Hepatic stellate cell (primary cell): Measurements from ENCODE around the gene MAL.

Experiments used
- DNase-seq: peaks from one replicate; pipeline ENCODE4 v3.0.0; 2011; ENCODE audit warnings: low spot score

MAL gene

DNA sequence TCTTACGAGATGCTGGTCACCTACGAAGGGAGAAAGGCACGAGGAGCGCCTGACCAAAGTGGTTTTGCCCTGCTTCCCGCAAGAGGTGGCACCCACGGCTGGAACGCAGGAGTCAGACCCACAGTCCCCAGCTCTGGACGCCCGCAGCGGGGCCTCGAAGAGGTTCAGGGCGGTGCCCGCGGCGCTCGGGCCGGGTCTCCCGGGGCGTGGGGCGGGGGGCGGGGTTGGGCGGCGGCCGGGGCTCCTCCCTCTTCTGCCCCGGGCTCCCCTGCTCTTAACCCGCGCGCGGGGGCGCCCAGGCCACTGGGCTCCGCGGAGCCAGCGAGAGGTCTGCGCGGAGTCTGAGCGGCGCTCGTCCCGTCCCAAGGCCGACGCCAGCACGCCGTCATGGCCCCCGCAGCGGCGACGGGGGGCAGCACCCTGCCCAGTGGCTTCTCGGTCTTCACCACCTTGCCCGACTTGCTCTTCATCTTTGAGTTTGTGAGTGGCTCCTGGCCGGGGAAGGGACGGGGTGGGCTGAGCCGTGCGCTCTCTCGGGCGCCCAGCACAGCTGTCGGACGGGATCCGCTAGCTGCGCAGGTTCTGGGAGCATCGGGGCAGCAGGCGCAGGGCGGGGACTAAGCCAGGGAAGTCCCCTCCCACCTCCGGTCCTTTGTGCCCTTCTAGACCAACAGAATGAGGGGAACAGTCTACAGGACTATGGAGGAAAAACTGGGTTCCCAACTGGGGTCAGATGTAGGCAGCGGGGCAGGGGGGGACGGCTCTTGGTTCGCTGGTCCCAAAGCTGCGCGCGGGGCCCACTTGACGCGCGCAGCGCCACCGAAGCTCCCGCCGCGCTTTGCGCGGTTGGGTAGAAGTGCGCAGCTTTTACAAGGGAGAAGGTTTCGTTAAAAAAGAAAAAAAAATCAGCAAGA lies at the start of gene MAL:
Gene MAL (plus strand): TSS at position 303 of the 914 bp plus-strand sequence. CDS start 85 bp downstream, at position 388.
- DNase-seq: no peak

DNA sequence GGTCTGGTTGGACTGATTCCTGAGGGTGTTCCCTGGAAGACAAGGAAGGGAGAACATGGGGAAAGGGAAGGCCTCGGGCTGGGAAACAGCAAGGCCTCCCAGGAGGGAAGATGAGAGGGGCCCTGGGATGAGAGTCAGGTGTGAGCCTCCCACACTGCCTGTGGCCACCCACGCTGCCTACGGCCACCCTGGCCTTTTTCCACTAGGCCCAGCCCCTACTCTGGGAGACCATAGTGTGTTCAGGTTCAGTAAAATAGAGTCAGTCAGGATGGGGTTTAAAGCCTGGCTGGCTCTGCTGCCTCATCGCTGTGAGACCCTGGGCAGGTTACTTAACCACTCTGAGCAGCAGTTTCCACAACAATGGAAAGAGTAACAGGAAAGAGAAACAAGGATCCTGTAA lies 47.7 kb upstream of the MAL start:
- DNase-seq: no peak

DNA sequence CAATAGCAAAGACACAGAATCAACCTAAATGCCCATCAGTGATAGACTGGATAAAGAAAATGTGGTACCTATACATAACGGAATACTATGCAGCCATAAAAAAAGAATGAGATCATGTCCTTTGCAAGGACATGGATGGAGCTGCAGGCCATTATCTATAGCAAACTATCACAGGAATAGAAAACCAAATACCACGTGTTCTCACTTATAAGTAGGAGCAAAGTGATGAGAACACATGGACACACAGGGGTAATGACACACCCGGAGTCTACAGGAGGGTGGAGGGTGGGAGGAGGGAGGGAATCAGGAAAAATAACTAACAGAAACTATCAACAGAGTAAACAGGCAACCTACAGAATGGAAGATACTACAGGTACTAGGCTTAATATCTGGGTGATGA lies 46.6 kb upstream of the MAL start:
- no peak for DNase-seq

DNA sequence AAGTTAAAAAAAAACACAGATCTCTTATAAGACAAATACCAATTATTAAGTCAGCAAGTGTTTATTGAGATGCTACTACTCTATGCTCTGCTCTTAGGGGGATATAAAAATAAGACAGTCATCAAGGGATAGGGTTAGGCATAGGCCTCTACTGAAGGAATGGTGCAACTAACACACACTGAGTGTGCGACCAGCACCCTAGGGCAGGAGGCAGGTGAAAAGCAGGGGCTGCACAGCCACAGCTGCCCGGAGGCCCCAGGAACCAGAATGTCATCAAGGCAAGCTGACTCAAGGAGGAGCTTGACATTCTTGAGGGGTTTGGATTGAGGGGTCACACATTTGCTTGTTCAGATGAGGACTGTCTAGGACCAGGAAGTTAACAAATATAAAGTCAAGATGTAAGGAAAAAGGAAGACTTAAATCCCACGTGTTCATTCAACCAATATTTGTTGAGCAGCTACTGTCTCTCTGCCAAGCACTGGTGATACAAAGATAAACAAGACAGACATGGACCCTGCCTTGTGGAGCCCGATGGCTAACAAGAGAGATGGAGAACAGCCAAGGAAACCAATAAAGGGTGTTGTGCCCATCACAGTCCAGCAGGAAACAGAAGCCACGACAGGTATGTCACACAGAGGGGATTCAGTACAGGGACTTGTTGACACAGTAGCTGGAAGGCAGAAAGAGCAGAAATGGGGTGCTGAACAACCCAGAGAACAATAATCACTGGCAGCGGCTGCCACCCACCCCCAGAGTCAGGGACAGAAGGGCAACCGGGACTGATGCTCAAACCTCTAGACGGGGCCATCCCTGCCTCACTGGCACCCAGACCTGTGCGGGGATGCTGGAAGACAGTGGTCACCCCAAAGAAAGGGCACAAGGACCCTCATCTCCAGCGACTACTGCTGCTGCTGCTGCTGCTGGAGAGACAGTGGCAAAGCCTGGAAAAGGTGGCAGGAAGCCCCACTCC lies 45.8 kb upstream of the MAL start:
- DNase-seq: no peak

DNA sequence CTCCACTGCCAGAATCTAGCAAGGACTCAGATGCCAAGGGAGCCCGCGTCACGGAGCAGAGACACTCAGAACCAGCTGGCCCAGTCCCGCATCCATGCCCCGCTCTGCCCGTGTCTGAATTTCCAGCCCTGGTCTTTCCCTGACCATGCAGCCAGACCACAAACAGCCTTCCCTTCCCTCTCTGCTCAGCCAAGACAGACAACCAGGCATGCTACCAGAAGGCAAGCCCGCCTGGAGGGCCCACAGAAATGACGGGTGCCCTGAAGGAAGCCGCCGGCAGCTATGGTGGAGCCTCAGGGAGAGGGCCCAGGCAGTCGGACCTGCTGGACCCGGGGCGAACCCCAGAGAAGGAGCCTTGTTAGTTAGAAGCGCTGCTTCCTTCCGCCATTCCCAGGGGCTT lies 45.1 kb upstream of the MAL start:
- DNase-seq: no peak

DNA sequence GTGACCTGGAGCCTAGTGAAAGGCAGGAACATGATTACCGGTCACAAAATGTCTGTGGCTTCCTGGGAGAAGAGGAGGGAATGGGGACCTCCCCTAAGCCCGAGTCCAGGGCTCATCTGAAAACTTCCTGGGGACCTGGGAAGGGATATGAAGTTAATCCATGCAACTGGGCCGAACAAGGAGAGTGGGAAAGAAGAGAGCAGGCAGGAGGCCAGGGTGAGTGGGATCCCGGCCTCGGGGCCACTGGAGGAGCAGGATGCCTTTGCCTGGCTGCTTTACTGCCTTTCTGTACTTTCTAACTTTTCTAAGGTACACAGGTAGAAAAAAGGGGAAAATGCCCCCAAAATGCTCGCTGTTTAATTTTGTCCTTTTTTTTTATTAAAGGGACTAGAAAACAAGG lies 43.4 kb upstream of the MAL start:
- no peak for DNase-seq

DNA sequence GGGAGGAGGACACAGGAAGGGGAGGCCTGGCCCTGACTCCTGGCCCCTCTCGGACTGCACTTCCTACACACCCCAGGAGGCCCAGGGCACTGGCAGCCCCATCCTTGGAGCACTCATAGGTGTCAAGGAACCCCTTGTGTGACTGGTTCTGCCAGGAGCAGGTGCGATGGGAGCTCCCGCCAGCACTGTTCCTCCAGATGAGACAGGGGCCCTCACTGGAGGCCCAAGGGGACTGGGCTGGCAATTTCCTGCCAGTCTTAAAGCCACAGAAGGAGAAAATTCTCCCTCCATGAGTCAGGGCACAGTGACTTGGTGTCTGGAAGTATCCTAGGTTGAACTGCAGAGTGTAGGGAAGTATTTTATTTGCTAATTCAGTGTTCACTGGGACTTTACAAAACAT lies 42.8 kb upstream of the MAL start:
- no peak for DNase-seq

DNA sequence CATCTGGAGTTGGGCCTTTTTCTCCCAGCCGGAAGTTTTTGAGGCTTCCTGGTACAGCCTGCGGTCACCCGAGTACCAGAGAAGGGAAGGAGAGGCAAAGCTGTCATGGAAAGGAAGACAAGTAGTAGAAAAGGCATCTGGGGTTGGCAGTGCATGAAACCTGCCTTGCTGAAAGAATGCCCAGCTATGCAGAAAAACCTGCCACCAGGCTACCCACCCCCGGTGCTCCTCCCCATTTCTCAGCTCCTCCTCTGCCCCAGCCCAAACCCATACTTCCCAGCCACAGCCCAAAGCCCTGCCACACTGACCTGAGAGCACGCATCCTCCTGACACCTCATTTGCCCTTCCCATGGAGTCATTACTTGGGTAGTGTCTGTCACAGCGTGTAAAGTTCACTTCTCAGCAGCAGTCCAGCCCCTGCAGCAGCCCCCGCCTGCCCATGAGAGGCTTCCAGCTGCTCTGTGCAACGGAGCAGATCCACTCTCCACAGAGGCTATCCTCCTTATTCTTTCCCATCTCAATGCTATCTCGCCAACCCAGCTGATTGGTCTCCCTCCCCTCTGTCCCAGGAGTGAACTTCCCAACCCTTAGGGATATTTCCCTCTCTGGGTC lies 40.4 kb upstream of the MAL start:
- DNase-seq: no peak

DNA sequence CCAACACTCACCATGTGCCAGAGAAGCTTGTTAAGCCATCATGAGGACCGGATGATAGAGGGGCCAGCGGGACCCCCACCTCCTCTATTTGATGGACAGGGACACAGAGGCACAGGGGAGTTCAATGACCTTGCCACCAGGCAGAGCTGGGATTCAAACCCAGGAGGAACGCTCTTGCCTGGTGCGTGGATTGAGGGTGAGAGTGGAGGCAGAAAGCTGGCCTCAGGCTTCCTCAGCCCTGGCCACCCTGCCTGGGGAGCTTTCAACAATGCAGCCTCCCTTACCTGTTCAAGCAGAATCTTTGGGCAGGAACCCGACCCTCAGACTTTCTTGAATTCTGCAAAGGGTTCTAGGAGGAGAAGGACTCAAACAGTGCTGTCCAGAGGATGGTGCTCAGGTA lies 39.9 kb upstream of the MAL start:
- DNase-seq: no peak

DNA sequence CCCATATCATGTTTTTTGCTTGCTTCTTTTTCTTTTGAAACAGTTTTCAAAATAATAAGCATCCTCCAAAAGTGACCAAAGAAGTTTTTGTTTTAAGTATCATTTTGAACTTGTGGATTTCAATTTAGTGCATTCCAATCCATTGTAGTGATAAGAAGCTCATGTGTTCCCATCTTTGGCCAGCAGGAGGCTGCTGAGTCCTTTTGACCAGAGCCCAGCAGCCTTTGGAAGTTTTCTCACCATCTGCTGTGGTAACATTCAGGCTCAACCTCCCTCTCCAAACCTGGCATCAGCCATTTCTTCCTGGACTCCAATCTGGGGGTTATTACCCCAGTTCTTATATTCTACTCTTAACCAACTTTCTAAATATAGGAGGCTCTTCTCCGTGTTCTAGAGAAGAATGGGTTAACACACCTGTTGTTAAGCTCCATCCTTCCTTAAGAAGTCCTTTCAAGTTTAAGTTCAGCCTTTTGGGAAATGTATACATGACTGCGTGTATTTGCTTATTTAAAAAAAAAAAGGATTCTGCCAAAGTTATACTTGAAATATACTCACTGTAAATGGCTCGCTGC lies 39.0 kb upstream of the MAL start:
- DNase-seq: peak; percentile 73

DNA sequence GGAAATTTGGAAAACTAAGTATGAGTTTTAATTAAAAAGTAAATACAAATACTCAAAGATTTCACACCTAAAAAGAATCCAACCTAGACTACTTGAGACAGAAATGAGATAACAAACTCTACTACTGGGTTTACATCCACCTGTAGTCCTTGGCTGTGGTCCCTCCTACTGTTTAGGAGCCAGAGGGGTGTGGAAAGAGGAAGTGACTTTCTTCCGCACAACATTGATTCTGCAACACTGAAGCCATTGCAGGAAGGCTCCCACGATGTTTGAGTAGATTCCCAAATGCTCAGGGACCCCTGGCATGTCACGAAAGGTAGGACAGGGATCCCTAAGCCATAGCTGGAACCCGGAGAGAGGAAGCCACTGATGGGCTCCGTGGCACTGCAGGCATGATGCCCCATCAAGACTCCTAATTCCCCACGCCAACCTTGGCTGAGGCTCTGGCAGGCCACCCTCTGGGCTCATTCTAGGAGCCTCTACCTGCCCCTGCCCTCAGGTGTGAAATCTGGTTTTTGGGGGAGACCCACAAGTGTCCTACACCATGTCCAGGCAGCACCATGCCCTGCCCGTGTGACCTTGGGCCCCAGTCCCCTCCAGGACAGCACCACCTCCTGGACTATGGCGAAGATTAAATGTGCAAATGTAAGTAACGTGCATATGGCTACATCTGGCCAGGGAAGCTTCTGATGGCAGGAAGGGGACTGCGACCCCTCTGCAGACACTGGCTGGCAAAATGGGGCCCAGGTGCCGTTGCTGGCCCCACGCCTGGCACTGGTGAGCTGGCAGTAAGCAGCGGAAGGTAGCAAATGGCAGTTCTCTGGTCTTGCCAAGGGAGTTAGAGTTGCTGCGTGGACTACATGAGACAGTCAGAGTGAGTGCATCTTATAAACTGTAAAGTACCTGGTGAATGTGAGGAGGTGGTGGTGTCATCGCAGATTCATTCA lies 38.2 kb upstream of the MAL start:
- DNase-seq: no peak

DNA sequence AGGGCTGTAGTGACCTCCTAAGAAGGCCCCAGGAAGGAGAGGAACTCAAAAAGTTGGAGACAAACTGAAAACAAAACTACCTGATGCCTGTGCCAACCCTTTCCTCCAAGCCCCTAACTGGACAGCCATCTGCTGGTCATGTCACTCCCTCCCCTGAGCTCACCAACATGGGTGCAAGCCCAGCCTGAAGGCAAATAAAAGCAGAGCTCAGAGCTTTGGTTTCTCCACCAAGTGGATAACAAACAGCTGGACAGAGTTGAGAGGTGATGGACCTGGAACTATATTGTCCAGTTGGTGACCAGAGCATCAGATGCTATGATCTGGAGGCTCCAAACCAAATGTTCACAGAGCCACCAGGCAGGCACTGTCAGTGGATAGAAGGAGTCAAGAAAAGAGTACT lies 34.6 kb upstream of the MAL start:
- no peak for DNase-seq

DNA sequence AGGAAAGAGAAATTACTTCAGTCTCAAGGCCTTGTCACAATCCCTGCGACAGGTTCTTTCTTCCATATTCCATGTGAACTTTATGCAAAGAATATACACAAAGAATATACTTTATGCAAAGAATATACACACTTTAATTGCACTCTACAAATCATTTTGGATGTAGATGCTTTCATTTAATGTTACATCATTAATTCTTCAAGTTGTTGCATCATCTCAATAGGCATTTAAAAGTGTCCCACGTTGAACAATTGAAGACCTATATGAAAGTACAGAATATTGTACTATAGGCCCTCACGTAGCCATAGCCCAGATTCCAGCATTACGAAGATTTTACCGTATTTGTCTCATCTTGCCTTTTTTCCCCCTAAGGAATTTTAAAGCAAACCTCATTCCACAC lies 33.1 kb upstream of the MAL start:
- DNase-seq: no peak

DNA sequence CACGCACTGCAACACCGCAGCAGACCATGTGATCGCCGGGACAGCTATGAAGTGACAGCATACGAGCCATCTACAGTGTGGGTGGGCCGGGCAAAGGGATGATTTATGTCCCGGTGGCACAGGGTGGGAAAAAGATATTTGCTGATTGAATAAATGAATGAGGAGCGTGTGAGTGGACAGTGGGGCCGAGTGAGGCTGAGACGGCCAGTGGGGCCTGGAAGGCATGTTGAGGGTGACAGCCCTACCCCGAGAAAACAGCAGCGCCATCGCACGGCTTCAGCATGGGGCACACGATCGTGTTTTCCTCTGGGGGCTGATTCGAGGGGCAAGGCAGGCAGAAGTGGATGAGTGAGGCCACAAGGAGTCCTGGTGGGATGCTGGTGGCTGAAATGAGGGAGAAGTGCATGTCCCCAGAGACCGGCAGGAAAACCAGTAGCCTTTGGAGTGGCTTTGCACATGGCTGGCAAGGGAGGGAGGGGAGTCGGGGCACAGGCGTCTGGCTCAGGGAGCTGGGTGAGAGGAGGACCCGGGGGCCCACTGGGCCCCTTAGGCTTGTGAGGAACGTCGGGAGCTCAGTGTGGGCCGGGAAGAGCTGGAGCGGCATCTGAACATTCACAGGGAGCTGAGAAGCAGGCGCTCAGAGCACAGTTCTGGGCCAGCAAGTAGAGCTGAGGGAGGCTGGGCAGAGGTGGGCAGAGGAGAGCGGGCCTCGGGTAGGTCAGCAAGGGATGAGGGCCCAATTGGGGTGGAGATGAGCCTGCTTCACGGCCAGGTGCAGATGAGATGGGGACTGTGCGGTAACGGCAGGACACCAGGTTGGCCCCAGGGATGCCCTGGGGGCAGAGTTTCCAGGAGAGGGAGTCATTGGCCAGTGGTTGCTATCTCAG lies 32.1 kb upstream of the MAL start:
- no peak for DNase-seq

DNA sequence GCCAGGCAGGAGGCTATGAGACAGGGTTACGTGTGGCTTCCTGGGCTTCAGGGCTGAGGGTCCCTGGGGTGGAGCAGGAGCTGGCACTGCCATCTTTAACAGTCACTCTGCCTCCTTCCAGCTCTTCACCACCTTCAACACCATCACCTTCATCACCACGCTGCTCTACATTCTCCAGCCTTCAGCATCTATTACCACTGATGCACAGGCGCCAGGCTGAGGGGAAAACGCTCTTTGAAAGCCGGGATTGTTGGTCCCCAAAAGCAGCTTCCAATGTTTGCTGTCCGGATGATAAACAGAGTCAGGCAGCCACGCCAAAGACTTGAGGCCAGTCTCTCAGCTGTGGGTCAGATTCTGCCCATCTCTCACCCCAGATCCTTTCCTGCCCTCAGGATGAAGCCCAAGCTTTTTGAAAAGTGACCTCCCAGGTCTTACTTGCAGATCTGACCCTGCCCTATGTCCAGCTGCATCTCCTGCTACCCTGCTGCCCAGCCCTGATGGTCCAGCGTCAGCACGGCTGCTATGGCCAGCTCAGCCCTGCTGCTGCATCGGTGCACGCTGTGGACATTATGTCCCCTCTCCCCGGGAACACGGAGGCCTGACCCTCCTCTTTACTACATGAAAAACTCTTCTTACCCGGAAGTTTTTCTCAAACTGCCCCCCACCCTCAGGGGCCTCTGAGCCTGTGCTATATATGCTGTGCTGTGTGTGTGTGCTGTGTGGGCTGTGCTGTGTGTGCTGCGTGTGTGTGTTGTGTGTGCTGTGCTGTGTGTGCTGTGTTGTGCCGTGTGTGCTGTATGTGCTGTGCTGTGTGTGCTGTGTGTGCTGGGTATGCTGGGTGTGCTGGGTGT lies 31.2 kb upstream of the MAL start:
- no peak for DNase-seq

DNA sequence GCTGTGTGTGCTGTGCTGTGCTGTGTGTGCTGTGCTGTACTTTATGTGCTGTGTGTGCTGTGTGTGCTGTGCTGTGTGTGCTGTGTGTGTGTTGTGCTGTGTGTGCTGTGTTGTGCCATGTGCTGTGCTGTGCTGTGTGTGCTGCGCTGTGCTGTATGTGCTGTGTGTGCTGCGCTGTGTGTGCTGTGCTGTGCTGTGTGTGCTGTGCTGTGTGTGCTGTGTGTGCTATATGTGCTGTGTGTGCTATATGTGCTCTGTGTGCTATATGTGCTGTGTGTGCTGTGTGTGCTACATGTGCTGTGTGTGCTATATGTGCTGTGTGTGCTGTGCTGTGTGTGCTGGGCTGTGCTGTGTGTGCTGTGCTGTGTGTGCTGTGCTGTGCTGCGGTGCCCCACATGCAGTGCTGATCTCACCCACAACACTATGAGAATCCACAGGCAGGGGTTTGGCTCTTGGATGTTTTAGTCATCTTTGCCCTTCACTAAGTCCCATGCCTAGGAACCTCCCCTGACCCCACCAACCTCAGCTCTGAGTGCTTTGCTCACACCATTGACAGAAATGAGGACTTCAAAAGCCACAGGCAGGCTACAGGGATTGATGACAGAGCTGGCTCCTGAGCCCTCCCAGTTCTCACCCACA lies 30.5 kb upstream of the MAL start:
- DNase-seq: no peak

DNA sequence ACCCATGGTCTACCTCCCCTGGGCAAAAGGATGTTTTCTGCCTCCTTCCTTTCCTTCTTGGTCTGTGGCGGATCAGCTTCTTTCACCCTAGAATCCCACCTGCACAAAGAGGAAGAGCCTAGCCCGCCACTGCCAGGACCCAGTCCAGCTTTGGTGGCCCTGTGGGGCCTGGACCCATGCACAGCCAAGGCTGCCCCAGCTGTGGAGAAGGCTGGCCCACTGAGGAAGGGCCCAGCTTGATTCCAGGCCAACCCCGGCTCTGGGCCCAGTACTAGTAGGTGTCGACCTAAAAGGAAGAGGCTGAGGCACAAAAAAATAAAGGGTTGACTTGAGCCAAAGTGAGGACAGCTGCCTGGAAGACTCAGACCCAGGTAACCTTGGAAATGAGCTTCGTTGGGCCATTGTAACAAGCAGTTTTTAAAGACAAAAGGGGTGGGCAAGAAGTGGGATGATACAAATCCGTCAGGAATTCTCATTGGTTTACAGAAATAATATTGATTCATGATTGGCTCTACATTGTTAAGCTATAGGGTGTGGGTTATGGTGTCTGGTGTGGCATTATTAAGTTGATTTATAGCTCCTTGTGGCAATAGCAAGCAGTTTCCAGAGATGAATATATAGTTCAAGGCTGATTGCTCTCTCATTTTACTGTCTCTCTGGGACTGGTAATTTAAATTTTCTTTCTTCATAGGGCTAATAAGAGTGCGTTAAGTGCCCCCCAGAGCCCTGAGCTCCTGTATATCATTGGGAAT lies 29.8 kb upstream of the MAL start:
- DNase-seq: no peak
